HCT116 (cell line): ENCODE measurements around the gene RPS2.

Experiments used
- CTCF ChIP-seq, 3 experiments: fragments of 200-600 bp in 1 of 3; sonication (generic) in 1 of 3; IDR thresholded peaks in 2 of 3; conservative IDR thresholded peaks in 1 of 3; 2 replicates each; pipeline ENCODE4 v1.5.1; 2012 to 2017; ENCODE audit warnings: low read depth in 2 of 3, low read length in 2 of 3, antibody characterized with exemption in 1 of 3, borderline replicate concordance in 1 of 3, control low read depth in 1 of 3, mild to moderate bottlenecking in 1 of 3, mixed read lengths in 1 of 3, mixed run types in 1 of 3, moderate library complexity in 1 of 3; ENCODE audit not compliant: insufficient read depth in 1 of 3
- EZH2 ChIP-seq: fragments of 200-600 bp; sonication (generic); IDR thresholded peaks from 2 replicates; pipeline ENCODE4 v1.6.1; 2017; ENCODE audit warnings: antibody characterized with exemption, mixed run types

DNA sequence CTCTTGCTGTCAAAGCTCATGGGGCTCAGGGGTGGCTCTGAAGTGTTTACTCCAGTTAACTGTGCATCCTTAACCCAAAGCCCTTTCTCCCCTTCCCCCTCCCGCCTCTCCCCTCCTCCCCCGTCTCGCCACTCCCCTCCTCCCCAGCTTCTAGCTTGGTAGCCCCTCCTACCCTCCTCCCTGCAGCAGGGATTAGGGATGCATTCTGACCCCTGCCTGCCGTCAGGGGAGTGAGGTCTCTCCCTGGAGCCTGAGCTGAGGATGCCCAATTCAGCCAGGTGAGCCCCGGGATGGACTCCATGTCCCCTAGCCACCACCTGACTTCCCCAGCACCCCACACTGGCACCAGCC, 48.0 kb downstream of the RPS2 start:
- TF ChIP-seq EZH2 (no peak), CTCF (IDR thresholded peaks at IDR 0.05 in 2 of 3, conservative IDR thresholded peaks at IDR 0.05 in 1 of 3; ENCODE audit: borderline replicate concordance in 1 of 3, insufficient read depth in 1 of 3, low read depth in 2 of 3, low read length in 2 of 3) (no peak)
